GM06990 (cell line): Measurements from ENCODE around the gene NR1D2.

Source experiments
- DNase-seq: peaks from one replicate; pipeline ENCODE4 v3.0.0-alpha.2; 2011; ENCODE audit not compliant: insufficient read length; ENCODE audit errors: extremely low read depth
- H3K27me3 ChIP-seq: replicated peaks from 2 replicates; pipeline ENCODE4 v1.6.0; 2011; ENCODE audit warnings: low read length; ENCODE audit not compliant: control insufficient read depth, insufficient read depth
- H3K36me3 ChIP-seq: 2 replicates; pipeline ENCODE4 v1.5.1; 2011; ENCODE audit warnings: low read length; ENCODE audit not compliant: control insufficient read depth, insufficient read depth
- H3K4me3 ChIP-seq: replicated peaks from 2 replicates; pipeline ENCODE4 v1.5.1; 2011; ENCODE audit warnings: low read depth, mild to moderate bottlenecking, control low read depth, low read length
- CTCF ChIP-seq: IDR thresholded peaks from 2 replicates; pipeline ENCODE4 v1.5.1; 2011; ENCODE audit warnings: low read length, control low read depth, mild to moderate bottlenecking, inconsistent platforms; ENCODE audit not compliant: insufficient read depth, poor library complexity, severe bottlenecking

Gene NR1D2

GRCh38 chr3:23985747-23986544 lies 40.9 kb downstream of the NR1D2 start:
- Histone ChIP-seq H3K4me3 (no peak overlapping the region), H3K27me3 (no peaks in the 10 kb centered on the region), H3K36me3 (no peaks in the 10 kb centered on the region)
- peak; percentile 29 for DNase-seq
- TF ChIP-seq CTCF: no peak

- TF ChIP-seq CTCF: no peak
- no peak for DNase-seq
- H3K27me3 ChIP-seq: no peaks in the 10 kb centered on the region
- no peak overlapping the region for H3K4me3 ChIP-seq
- H3K36me3 ChIP-seq: no peaks in the 10 kb centered on the region
These were observed 42.3 kb downstream of the NR1D2 start for GRCh38 chr3:23987356-23987755.

- DNase-seq: no peak
- no peak for TF ChIP-seq CTCF
- Histone ChIP-seq H3K4me3 (no peak overlapping the region), H3K36me3 (no peaks in the 10 kb centered on the region), H3K27me3 (no peaks in the 10 kb centered on the region)
These were observed 46.2 kb downstream of the NR1D2 start for GRCh38 chr3:23991306-23991682.

- Histone ChIP-seq H3K27me3 (no peaks in the 10 kb centered on the region), H3K36me3 (no peaks in the 10 kb centered on the region), H3K4me3 (no peak overlapping the region)
- no peak for TF ChIP-seq CTCF
- DNase-seq: no peak
These were observed 46.9 kb downstream of the NR1D2 start for GRCh38 chr3:23991683-23992628.

GRCh38 chr3:23993556-23994243 lies 48.6 kb downstream of the NR1D2 start:
- TF ChIP-seq CTCF: no peak
- Histone ChIP-seq H3K4me3 (no peak overlapping the region), H3K27me3 (no peaks in the 10 kb centered on the region), H3K36me3 (no peaks in the 10 kb centered on the region)
- DNase-seq: no peak
